ENCODE measurements around the gene CHMP4A. TPM values are rescaled to one million over a fixed set of nuclear protein-coding genes. Genes with fewer than 3 reads are reported as not detected.
A peak's percentile ranks its signal among the peaks of the same experiment; 100 is the strongest.

The CHMP4A gene
- total RNA-seq, 4 donors from 2014 or later: 51.8 to 82.7 (median 64.7) TPM

- DNase-seq (ENCODE audit: low spot score): peak; percentile 99
- peak; percentile 91 for ATAC-seq (ENCODE audit: low FRiP score)
- TF ChIP-seq CTCF (IDR thresholded peaks at IDR 0.05): peak in 2 of 3 donors; percentile 83 to 95
Measured at GRCh38 chr14:24160850-24161804, 52.2 kb downstream of the CHMP4A start, which contains the start of gene IRF9. IRF9 (plus strand) TSS chr14:24161265; CDS start chr14:24162145, 880 bp downstream.

- no peak for ATAC-seq (ENCODE audit: low FRiP score)
- DNase-seq (ENCODE audit: low spot score): no peak
- no peak for TF ChIP-seq CTCF (IDR thresholded peaks at IDR 0.05)
Measured at GRCh38 chr14:24160499-24160849, 52.8 kb downstream of the CHMP4A start.

GRCh38 chr14:24159777-24160498 lies 53.4 kb downstream of the CHMP4A start:
- ATAC-seq (ENCODE audit: low FRiP score): no peak
- DNase-seq (ENCODE audit: low spot score): no peak
- no peak for TF ChIP-seq CTCF (IDR thresholded peaks at IDR 0.05)

Small RNA genes lying within 50 kb of the gene (small RNA-seq; reads per million reads assigned to genes)
- gene AL136295.4 (not detected), gene CHMP4A (not detected), gene IPO4 (not detected), gene IRF9 (not detected), gene MDP1 (not detected)

Other genes starting within 250 kb of the CHMP4A start
- 10 to 100 TPM; 10.6 to 17.7 (median 15.2) TPM for gene DHRS4L2, start 224.6 kb downstream of the CHMP4A start, total RNA-seq
- under 1 TPM; 0.06 to 0.72 (median 0.30) TPM for gene CARMIL3, start 161.5 kb downstream of the CHMP4A start, total RNA-seq
- not detected for gene CPNE6, start 141.9 kb downstream of the CHMP4A start, total RNA-seq
- 10 to 100 TPM; 33.6 to 53.4 (median 42.9) TPM for gene PCK2, start 119.2 kb downstream of the CHMP4A start, total RNA-seq
- gene DCAF11, start 98.7 kb downstream of the CHMP4A start, total RNA-seq: 10 to 100 TPM; 50.1 to 76.0 (median 54.4) TPM
- 1 to 10 TPM in 3 of 4 donors, under 1 TPM in 1; 0.94 to 4.3 (median 1.3) TPM for gene NRL, start 98.5 kb downstream of the CHMP4A start, total RNA-seq
- gene FITM1, start 82.8 kb downstream of the CHMP4A start, total RNA-seq: 1 to 10 TPM in 2 of 4 donors, under 1 TPM in 1, not detected in 1; 0.96 to 2.8 (median 1.2) TPM
- gene PSME1, start 77.3 kb downstream of the CHMP4A start, total RNA-seq: 100 to 1,000 TPM in 1 of 4 donors, 10 to 100 TPM in 3; 89.1 to 158 (median 96.8) TPM
- 10 to 100 TPM in 2 of 4 donors, 1 to 10 TPM in 2; 6.3 to 15.3 (median 10.0) TPM for gene EMC9, start 71.9 kb downstream of the CHMP4A start, total RNA-seq
- gene PSME2, start 66.9 kb downstream of the CHMP4A start, total RNA-seq: 10 to 100 TPM; 32.8 to 86.4 (median 70.3) TPM
- 10 to 100 TPM; 26.6 to 64.2 (median 37.8) TPM for gene RNF31, start 66.0 kb downstream of the CHMP4A start, total RNA-seq
- gene IRF9, start 52.2 kb downstream of the CHMP4A start, total RNA-seq: 100 to 1,000 TPM in 1 of 4 donors, 10 to 100 TPM in 3; 39.4 to 126 (median 66.3) TPM
- gene REC8, start 41.4 kb downstream of the CHMP4A start, total RNA-seq: 10 to 100 TPM in 3 of 4 donors, 1 to 10 TPM in 1; 6.7 to 31.4 (median 16.3) TPM
- 100 to 1,000 TPM in 1 of 4 donors, 10 to 100 TPM in 3; 24.1 to 108 (median 34.4) TPM for gene IPO4, start 24.7 kb downstream of the CHMP4A start, total RNA-seq
- gene TM9SF1, start 18.0 kb downstream of the CHMP4A start, total RNA-seq: 10 to 100 TPM; 54.9 to 65.5 (median 60.9) TPM
- under 1 TPM in 2 of 4 donors, not detected in 2; 0.36 to 0.46 TPM for gene TSSK4, start 7.8 kb downstream of the CHMP4A start, total RNA-seq
- gene MDP1, start 2.6 kb upstream of the CHMP4A start, total RNA-seq: 10 to 100 TPM in 3 of 4 donors, 1 to 10 TPM in 1; 9.0 to 18.1 (median 12.5) TPM
- 100 to 1,000 TPM in 3 of 4 donors, 10 to 100 TPM in 1; 98.4 to 184 (median 126) TPM for gene NEDD8, start 18.9 kb upstream of the CHMP4A start, total RNA-seq
- gene GMPR2, start 19.4 kb upstream of the CHMP4A start, total RNA-seq: 10 to 100 TPM; 36.3 to 69.0 (median 47.0) TPM
- 10 to 100 TPM; 46.1 to 80.1 (median 63.6) TPM for gene TINF2, start 29.1 kb upstream of the CHMP4A start, total RNA-seq
- 100 to 1,000 TPM in 2 of 4 donors, 10 to 100 TPM in 1, 1 to 10 TPM in 1; 2.0 to 114 (median 79.1) TPM for gene TGM1, start 49.7 kb upstream of the CHMP4A start, total RNA-seq
- gene RABGGTA, start 58.1 kb upstream of the CHMP4A start, total RNA-seq: 10 to 100 TPM; 20.7 to 30.9 (median 25.0) TPM
- 10 to 100 TPM; 14.3 to 42.5 (median 23.7) TPM for gene DHRS1, start 86.3 kb upstream of the CHMP4A start, total RNA-seq
- 10 to 100 TPM; 13.9 to 22.2 (median 17.8) TPM for gene NOP9, start 86.4 kb upstream of the CHMP4A start, total RNA-seq
- gene CIDEB, start 94.5 kb upstream of the CHMP4A start, total RNA-seq: 10 to 100 TPM in 3 of 4 donors, 1 to 10 TPM in 1; 9.1 to 23.8 (median 14.3) TPM
- gene LTB4R2, start 96.7 kb upstream of the CHMP4A start, total RNA-seq: 1 to 10 TPM; 4.7 to 9.0 (median 7.9) TPM
- gene LTB4R, start 98.0 kb upstream of the CHMP4A start, total RNA-seq: 10 to 100 TPM in 3 of 4 donors, 1 to 10 TPM in 1; 5.0 to 16.7 (median 12.6) TPM
- 100 to 1,000 TPM in 1 of 4 donors, 10 to 100 TPM in 2, 1 to 10 TPM in 1; 9.7 to 144 (median 45.6) TPM for gene ADCY4, start 121.6 kb upstream of the CHMP4A start, total RNA-seq
- 10 to 100 TPM in 2 of 4 donors, 1 to 10 TPM in 2; 9.0 to 18.0 (median 13.2) TPM for gene RIPK3, start 126.5 kb upstream of the CHMP4A start, total RNA-seq
- gene NFATC4, start 154.7 kb upstream of the CHMP4A start, total RNA-seq: 10 to 100 TPM in 3 of 4 donors, 1 to 10 TPM in 1; 9.2 to 53.3 (median 23.3) TPM
- gene NYNRIN, start 185.5 kb upstream of the CHMP4A start, total RNA-seq: 10 to 100 TPM in 3 of 4 donors, 1 to 10 TPM in 1; 4.6 to 24.9 (median 13.0) TPM
- 1 to 10 TPM; 1.2 to 4.4 (median 2.8) TPM for gene CBLN3, start 216.2 kb upstream of the CHMP4A start, total RNA-seq
- 10 to 100 TPM; 32.1 to 77.1 (median 43.5) TPM for gene KHNYN, start 216.5 kb upstream of the CHMP4A start, total RNA-seq
- gene SDR39U1, start 229.3 kb upstream of the CHMP4A start, total RNA-seq: 10 to 100 TPM; 28.4 to 35.9 (median 31.8) TPM